Stimulated activated naive CD4-positive, alpha-beta T cell treated with Interleukin-2 at 50 U/mL for 16 hours (primary cell): ENCODE results near the gene PTDSS2.
"Not testable (repeated sequence)": the region's sequence is repeated elsewhere in the genome, so short reads cannot be mapped to it uniquely, and the experiment has no call there.

Source experiments
- DNase-seq: peaks from one replicate; lab custom pipeline; 2025; lab: John Stamatoyannopoulos, UW

Gene PTDSS2

GRCh38 chr11:469026-469683 is 19.1 kb downstream of the PTDSS2 start:
- DNase-seq = not testable (repeated sequence)

GRCh38 chr11:469684-470560 is 19.8 kb downstream of the PTDSS2 start:
- no peak for DNase-seq

GRCh38 chr11:471468-472145 is 21.5 kb downstream of the PTDSS2 start:
- DNase-seq = no peak

- no peak for DNase-seq
Measured at GRCh38 chr11:472272-472671, 22.2 kb downstream of the PTDSS2 start.

GRCh38 chr11:472816-473215 is 22.7 kb downstream of the PTDSS2 start:
- DNase-seq = no peak

GRCh38 chr11:473415-473814 is 23.3 kb downstream of the PTDSS2 start:
- DNase-seq = no peak

GRCh38 chr11:473962-474785 is 24.1 kb downstream of the PTDSS2 start:
- DNase-seq = no peak

GRCh38 chr11:474914-475506 is 24.9 kb downstream of the PTDSS2 start:
- DNase-seq = no peak

GRCh38 chr11:475941-476340 is 25.9 kb downstream of the PTDSS2 start:
- DNase-seq = no peak

- no peak for DNase-seq
Measured at GRCh38 chr11:476416-476815, 26.3 kb downstream of the PTDSS2 start.

- no peak for DNase-seq
Measured at GRCh38 chr11:477052-477715, 27.1 kb downstream of the PTDSS2 start.

GRCh38 chr11:479311-479710 is 29.2 kb downstream of the PTDSS2 start:
- no peak for DNase-seq

GRCh38 chr11:484616-485015 is 34.5 kb downstream of the PTDSS2 start:
- no peak for DNase-seq

GRCh38 chr11:486189-486588 is 36.1 kb downstream of the PTDSS2 start:
- DNase-seq = no peak

- DNase-seq = no peak
Measured at GRCh38 chr11:487571-488021, 37.5 kb downstream of the PTDSS2 start.

GRCh38 chr11:488062-488461 is 38.0 kb downstream of the PTDSS2 start:
- no peak for DNase-seq

- no peak for DNase-seq
Measured at GRCh38 chr11:488579-488978, 38.5 kb downstream of the PTDSS2 start.

- no peak for DNase-seq
Measured at GRCh38 chr11:488992-489391, 38.9 kb downstream of the PTDSS2 start.

GRCh38 chr11:489610-490185 is 39.6 kb downstream of the PTDSS2 start:
- DNase-seq = no peak

- DNase-seq = no peak
Measured at GRCh38 chr11:490186-490929, 40.3 kb downstream of the PTDSS2 start.
